Stimulated activated CD8-positive, alpha-beta memory T cell treated with anti-CD3 and anti-CD28 coated beads, Interleukin-7, amount 100 ng/mL, for 1 hour (primary cell): ENCODE measurements around the gene SMARCA2.

ENCODE experiments used
- DNase-seq, 2 donors: peaks; one replicate each; pipeline ENCODE4 v3.0.0-alpha.2; 2020; ENCODE audit warnings: low read depth in 2 of 2

SMARCA2 gene

DNA sequence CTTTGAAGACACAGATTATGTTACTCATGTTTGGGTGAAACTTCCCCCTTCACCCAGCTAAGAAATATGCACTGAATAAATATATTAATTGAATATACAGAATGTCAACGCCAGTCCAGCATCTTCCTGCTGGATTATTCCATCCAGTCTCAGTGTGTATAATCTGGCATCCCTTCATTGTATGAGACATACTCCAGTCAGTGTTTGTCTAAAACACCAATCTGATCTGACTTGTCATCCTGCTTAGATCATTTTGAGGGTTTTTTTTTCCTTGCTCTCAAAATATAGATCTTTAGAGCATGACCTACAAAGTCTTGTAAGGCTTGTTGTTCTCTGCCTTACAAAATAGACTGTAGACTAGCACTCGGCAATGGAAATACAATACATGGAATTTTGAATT is 195.1 kb downstream of the SMARCA2 start:
- no peak for DNase-seq

DNA sequence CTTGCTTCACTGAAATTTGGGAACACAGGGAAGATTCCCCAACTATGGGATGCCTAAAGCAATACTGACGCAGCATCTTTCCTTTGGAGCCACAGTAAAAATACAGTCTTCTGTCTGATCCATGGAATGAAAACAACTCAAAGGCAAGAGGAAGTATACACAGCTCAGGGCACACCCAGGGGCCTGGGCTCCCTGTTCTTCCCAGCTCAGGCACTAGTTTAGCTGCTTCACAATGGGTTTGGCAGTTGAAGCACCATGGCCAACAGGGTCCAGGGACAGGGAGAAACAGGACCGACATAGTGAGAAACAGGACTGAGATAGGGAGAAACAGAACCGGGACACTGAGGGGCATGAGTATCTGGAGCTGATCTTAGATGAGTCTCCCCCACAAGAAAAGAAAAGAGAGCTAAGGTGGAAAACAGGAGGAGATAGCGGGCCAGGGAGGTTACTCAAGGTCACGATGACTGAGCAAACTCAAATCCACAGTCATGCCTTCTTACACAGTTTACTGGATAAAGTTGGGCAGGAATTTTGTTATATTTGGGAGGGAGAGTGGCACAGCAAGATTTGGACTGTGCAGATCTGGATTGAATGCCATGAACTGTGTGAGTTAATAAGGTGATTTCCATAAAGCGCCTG is 198.8 kb downstream of the SMARCA2 start:
- no peak for DNase-seq

DNA sequence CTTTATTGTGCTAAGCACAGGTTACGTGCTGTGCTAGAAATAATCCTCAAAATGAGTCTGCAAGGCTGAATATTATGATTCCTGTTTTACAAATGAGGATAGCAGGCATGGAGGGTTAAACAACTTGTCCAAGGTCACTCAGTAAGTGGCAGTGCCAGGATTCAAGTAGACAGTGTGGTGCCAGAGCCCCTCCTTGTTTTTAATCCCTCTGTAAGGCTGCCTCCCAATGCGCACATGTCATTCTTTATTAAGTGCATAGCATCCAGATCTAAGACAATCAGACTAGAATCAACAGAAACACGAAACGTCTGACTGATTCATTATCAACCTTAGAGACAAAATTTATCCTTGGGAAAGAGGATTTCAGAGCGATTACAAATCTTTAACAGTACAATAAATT is 199.6 kb downstream of the SMARCA2 start:
- DNase-seq: no peak

DNA sequence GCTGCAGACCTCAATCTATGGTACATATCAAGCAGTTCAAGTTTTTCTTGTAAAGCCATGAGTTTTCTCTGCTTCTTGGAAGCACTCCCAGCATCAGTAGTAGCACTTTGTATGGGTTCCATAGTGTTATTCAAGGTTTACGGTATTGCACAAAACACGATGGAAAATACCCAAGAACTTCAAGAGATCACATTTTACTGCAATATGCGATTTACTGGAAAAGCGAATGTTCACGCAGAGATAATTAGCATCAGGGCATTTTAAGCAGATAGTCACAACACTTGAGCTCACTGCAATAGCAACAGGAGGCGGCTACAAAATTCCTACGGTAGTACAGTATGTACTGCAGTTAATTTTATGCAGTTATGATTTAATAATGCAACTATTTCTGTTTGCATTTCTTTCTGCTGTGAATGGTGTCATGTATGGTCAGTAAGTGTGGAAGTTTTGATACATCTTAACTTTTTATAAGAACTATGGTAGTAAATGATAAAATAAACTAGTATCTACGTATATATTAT is 200.8 kb downstream of the SMARCA2 start:
- no peak for DNase-seq

DNA sequence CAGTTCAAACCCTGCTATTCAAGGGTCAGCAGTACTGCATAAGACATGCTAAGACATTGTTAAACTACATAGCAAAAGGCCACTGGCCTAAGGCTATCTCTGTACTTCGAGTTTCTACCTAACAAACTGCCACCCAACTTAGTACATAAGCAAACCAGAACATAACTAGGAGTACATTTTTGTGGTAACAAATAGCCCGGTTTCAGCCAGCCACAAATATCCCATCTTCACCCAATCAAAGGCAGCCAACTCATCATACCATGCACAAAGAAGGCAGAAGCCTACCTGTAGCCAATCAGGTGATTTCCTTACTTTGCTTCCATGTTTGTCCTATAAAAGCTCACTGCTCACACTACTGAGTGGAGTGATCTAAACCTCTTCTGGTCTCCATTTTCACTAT is 201.4 kb downstream of the SMARCA2 start:
- DNase-seq: no peak

DNA sequence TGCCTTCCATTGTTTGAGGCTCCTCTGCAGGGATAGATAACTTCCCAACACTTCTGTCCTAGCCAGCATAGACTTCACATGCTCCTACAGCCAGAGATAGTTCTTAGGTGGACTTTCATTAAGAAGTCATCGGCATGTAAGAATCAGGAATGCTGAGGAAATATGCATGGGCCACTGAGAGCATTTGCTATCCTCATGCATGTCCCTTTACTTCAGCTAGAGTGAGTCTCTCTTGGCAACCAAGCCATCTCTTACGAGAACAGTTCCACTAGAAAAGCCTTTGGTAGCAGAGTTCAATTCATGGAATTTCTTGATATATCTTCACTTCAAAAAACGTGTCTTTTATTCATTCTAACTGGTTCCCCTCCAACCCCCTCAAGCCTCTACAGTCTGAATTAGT is 202.4 kb downstream of the SMARCA2 start:
- no peak for DNase-seq

DNA sequence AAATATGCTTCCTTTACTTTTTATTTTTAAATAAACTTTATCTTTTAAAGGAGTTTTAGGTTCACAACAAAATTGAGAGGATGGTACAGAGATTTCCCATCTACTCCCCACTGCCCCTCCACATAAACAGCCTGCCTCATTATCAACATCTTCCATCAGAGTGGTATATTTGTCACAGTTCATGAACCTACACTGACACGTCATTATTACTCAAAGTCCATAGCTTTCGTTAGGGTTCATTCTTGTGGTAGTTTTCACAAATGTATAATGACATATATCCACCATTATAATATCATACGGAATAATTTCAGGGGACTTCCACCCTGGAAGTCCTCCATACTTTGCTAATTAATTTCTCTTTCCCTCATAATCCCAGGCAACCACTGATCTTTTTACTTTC is 204.9 kb downstream of the SMARCA2 start:
- DNase-seq: no peak

DNA sequence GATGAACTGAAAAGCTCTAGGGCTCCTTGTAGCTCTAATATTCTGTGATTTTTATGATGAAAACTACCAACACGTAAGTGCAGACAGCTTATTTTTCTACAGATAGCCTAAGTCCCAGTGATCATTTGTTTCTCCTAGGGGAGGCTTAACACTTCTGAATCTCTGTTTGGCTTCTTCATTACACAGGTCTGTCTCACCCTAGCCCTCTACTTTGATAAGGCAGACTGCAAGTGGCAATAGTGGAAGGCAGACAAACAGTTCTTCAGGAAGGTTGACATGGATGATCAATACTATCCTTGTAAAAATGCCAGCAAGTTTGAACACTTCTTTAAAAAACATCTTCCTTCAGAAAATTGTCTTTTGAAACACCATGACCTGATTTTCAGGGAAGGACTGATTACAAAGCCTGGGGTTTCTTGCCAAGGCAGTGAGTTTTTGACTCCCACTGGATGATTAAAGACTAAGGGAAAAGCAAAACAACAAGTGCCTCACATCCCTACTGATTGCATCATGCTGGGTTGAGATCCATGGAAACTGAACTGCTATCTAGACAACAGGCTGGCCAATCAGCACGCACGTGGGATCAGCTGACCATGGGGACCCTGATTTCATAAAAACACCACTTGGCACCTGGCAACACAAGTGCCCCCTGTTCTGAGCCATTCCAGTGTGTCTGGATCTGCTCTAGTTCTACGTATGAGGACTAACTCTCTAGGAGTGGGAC is 212.2 kb downstream of the SMARCA2 start:
- DNase-seq: no peak

DNA sequence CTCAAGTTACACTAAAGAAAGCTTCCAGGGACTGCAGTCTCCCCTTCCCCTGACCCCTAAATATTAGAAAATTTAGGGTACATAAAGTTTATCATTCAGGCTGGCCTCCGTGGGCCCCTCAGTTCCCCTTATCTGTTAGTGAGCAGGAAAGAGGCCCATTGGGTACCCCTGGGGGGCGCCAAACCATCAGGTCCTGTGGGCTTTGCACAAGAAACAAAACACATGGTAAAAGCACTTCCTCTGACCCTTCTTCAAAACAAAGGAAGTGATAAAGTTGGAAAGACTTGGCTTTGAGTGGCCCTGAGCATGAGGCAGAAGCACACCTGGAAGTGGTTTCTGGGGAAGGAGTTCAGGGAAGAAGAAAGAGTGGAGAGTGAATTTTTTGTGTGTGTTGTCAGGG is 213.0 kb downstream of the SMARCA2 start:
- no peak for DNase-seq

DNA sequence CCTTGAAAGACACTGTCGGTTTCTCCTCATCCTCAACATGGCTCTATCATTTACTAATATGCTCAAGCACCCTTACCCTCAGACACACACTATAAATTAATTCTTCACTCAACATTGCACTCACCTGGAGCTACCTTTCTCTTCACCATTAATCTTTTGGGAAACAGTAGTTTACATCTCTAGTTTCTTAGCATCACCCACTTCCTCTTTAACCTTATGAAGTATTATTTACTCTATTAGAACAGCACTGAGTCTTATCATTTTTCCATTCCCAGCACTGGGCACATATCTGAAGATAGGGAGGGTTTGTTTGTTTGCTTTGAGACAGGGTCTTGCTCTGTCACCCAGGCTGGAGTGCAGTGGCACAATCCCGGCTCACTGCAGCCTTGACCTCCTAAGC is 213.5 kb downstream of the SMARCA2 start:
- no peak for DNase-seq

DNA sequence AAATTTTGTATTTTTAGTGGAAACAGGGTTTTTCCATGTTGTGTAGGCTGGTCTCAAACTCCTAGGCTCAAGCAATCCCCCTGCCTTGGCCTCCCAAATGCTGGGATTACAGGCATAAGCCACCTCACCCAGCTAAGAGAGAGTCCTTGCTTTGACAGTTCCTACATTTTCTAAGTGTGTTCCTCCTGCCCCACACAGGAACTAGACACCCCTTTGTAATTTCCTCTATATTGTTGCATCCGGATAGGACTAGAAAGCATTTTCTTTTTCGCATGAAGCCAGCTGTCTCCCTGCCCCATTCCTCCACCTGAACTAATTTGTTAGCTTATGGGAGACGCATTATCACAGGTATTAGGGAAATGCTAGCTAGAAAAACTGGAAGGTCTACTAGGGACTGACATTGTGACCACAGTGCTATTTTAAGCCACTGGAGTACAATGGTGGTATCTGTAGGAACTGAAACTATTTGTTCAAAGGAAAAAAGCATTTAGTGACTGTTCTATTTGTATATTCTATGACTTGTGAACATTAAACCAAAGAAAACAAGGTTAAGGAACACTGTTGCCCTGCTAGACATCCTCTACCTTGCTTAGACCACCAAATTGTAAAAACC is 214.1 kb downstream of the SMARCA2 start:
- no peak for DNase-seq

DNA sequence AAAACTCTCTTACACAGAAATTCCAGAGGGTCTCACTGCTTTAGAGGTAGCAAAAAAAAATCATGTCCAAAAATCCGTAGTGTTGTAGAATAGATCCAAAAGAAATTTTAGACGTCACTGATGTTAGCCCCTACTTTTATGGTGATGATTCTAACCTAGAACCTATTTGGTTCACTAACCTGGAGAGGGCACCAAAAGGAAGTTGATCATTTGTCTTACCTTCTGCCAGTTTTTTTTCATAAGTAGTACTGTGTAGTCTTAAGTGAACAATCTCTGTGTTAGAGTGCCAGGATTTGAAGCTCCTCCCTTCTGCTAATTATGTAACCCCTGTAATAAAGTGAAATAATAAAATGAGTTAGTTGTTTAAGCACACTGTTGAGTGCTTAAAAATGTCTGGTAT is 215.2 kb downstream of the SMARCA2 start:
- DNase-seq: no peak

DNA sequence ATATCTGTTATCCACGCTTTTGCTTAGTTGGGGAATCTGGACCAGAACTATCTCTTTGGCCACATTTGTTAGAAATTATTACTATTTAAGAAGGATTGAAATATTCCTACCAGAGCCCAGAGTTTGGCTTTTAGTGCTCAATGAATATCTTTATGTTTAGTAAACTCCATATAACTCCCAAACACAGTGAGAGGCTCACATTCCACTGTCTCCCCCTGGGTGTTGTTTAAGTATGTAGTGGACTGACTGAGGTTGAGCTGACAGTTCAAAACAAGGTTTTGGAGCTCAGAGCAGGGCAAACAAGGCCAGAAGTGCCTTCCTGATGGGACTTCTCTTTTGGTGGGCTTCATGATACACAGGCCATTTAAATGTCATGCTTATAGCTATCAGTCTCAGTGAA is 216.0 kb downstream of the SMARCA2 start:
- DNase-seq: no peak

DNA sequence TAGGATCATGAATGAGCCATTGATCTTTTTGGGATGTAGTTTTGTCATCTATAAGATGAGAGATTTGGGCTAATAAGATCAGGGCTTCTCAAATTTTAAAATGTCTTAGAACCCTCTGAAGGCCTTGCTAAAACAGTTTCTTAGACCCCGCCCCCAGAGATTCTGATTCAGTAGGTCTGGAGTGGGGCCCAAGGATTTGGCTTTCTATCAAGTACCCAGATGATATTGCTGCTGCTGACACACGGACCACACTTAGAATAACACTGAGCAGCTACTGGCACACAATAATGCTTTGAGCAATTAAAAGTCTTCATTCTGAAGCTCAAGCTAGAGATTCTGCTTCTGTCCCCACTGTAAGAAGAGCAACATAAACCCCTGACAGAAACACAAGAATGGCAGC is 216.7 kb downstream of the SMARCA2 start:
- DNase-seq: no peak

DNA sequence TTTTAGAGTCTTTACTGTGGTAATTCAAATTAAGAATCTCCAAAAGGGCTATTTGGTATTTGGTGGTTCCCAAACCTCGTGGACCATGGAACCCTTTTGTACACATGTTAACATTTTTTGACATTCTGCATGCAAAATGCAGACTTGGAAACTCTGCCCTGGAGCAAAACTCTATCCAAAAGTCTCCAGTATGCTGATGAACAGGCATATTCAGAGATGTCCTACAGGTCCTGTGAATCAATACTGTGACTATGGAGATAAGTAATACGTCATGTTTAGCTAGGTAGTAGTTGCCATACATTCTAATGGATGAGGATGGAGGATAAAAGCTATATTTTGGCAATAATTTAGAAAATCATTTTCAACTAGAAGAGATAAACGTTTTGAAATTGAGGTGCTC is 218.1 kb downstream of the SMARCA2 start:
- no peak for DNase-seq

DNA sequence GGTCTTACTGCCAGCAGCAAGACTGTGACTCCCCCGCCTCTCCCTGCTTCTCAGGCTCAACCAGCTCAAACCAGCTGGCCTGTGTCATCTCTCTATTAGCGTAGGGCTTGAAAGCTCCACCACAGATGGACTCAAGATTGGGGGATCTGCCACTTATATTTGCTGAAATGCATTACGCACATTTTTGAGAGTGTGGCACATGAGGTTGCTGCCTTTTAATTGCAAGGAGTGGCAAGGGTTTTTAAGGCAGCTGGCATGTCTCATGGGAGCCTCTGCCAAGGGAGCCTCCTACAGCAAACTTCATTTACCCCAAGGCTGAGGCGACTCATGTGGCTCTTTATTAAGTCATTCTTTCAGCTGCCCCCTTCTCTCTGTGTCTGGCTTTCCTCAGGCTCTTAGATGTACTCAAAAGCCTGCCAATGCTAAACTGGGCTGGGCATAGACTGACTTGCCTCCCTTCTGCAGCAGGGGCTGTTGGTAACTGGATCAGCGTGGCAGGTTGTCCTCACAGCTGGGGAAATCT is 219.3 kb downstream of the SMARCA2 start:
- no peak for DNase-seq

DNA sequence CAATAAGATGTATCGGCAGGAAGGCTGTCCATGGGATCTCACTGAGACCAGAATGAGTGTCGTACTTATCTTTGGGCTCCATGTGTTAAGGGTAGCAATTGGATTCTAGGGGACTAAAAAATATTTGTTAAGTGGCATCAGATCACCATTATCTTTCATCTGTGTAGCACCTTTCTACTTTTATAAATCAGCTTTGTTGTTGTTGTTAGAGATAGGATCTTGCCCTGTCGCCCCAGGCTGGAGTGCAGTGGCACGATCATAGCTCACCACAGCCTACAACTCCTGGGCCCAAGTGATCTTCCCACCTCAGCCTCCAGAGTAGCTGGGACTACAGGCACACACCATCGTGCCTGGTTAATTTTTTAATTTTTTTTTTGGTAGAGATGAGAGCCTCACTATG is 220.5 kb downstream of the SMARCA2 start:
- DNase-seq: no peak

DNA sequence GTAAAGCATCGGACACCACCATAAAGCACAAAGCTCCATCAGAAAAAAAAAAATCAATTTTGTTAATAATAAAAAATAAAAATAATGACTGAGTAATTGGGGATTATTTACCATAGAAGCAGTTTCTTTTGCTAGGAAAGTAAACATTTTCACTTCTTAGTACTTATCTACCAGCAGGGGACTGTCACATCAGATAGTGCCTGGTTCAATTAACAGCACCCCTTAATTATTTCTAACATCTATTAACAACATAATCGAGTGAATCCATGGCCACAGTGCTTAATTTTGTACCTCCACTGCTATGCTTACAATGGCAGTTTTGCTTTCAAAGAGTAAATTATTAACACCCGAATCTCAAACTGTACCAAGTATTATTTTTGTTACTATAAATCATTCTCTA is 221.7 kb downstream of the SMARCA2 start:
- no peak for DNase-seq

DNA sequence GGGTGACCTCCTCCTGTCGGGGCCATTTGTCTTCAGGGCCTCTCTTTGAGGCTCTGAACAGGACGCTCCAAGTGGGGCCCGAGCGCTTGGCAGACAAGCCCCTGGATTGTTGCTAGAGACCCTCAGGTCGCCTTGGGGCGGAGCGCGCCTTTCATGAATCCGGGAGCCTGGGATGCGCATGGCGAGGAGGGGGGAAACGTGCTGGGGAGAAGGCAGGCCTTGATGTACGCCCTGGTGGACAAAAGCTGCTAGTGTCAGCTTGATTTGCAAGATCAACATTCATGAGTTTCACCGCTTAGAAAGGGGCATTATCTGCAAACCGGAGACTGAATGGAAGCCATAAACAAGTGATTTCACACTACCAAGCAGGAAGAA is 226.3 kb downstream of the SMARCA2 start:
- no peak for DNase-seq

DNA sequence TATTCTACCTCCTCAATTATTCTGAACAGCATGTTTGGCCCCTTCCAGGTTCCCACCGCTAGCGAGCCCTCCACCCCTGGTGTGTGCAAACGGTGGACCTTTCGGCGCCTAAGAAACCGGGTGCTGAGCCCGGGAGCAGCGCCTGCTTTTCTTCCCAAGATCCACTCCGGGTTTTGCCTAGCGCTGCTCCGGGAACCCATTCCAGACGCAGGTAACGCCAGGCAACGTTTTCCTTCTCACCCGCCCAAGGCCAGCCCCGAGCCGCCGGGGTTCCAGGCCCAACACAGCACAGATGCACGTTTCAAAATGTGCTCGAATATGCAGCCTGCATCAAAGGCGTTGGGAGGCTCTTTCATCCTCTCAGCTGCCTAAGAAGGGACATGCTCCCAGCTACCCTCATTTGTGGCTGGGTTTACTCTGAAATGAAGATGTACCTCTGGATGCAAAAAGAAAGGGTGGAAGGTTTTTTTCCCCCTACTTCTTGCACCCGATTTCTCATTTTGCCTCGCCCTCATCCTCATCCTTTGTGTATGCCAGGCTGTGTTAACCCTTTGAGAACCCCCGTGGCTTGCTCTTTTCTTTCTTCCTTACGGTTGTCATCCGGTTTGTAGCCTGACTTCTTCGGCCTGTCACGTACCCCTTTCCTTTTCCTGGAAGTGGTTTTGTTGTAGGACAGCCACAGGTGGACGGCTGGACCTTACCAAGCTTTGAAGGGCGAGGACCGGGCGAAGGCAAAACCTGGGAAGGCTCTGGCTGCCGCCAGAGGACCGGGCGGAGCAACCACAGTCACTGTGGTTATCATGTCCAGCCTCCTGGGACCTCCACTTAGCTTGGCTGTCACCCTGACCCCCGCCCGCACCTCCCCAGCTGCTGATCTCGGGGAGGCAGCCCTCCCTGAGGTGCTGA is 226.9 kb downstream of the SMARCA2 start:
- DNase-seq: peak in 1 of 2 donors; percentile 1

DNA sequence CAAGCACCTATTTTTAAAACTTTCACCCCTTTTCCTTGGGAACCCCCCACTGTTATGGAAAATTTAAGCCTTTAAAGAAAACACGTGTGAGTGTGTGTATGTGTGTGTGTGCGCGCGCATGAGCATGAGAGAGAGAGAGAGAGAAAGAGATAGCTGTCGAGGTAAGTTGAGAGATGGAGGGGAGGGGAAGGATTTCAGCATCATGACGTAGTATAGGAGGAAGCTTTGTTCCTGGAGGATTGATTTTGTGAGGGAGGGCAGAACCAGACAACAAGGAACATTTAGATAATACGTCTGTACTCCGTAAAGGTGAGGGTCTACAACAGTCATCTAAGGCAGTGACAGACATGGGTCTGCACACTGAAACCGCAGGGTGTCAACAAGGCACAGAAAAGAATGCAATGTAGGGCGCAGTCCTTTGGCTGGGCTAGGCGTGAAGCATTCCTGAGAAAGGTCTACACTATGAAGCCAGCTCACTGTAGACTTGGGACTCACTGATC is 227.7 kb downstream of the SMARCA2 start:
- no peak for DNase-seq
